Upper lobe of left lung (tissue), 6 donors: ENCODE data around the gene ANKRD11. TPM values are rescaled to one million over a fixed set of nuclear protein-coding genes. Genes with fewer than 3 reads are reported as not detected.
A peak's percentile ranks its signal among the peaks of the same experiment; 100 is the strongest.

Source experiments
- ATAC-seq, 2 donors: fragments of 200-7000 bp; cut with Tn5 transposase; one replicate each; pipeline ENCODE4 v1.9.1; 2022; ENCODE audit warnings: mild to moderate bottlenecking in 2 of 2, moderate library complexity in 2 of 2; ENCODE audit not compliant: low FRiP score in 2 of 2
- DNase-seq, 2 donors: peaks; one replicate each; pipeline ENCODE4 v3.0.0-alpha.2; 2019 to 2020
- H3K27ac ChIP-seq, 4 donors: fragments of 200-600 bp; sonication (generic); one replicate each; pipeline ENCODE4 v1.5.1; 2016 to 2019
- H3K27me3 ChIP-seq, 4 donors: fragments of 200-600 bp; sonication (generic); one replicate each; pipeline ENCODE4 v1.5.1; 2017 to 2019
- H3K36me3 ChIP-seq, 4 donors: fragments of 200-600 bp; sonication (generic); one replicate each; pipeline ENCODE4 v1.5.1; 2016 to 2019
- H3K4me1 ChIP-seq, 4 donors: fragments of 200-600 bp; sonication (generic); one replicate each; pipeline ENCODE4 v1.5.1; 2018 to 2019
- H3K4me3 ChIP-seq, 4 donors: fragments of 200-600 bp; sonication (generic); one replicate each; pipeline ENCODE4 v1.5.1; 2017 to 2019; ENCODE audit warnings: mild to moderate bottlenecking in 2 of 4, moderate library complexity in 1 of 4
- H3K9me3 ChIP-seq, 4 donors: fragments of 200-600 bp; sonication (generic); one replicate each; pipeline ENCODE4 v1.5.1; 2018 to 2019
- EP300 ChIP-seq, 4 donors: sonication (generic); formaldehyde crosslinking; IDR thresholded peaks; one replicate each; pipeline ENCODE4 v1.5.1; 2017; ENCODE audit warnings: antibody characterized with exemption in 4 of 4, control low read depth in 2 of 4
- POLR2A ChIP-seq, 4 donors: fragments of 450-650 bp; IDR thresholded peaks; one replicate each; pipeline ENCODE4 v1.5.1; 2016 to 2017; ENCODE audit warnings: antibody characterized with exemption in 4 of 4, mild to moderate bottlenecking in 2 of 4
- POLR2AphosphoS5 ChIP-seq, 2 donors: sonication (generic); formaldehyde crosslinking; IDR thresholded peaks; one replicate each; pipeline ENCODE4 v1.5.1; 2017; ENCODE audit warnings: antibody characterized with exemption in 2 of 2
- WGBS, 2 donors: methylation state at CpG; one replicate each; pipeline ENCODE4 v1.1.5; 2017 to 2018; 5-methylcytosine and 5-hydroxymethylcytosine counted together
- total RNA-seq, 6 donors: library from RNA; depleted of rRNA in 4 of 6; stranded (reverse); fragments of >200 nt in 4 of 6; gene quantifications; one replicate each; pipeline versions ENCODE4 v1.1.0 to v1.2.1, GENCODE V29; 2016 to 2021
- TF ChIP-seq, protein P1 (sequence below), 6 experiments: fragments of 450-650 bp in 4 of 6; fragments of 200-600 bp in 2 of 6; sonication (generic) in 2 of 6; IDR thresholded peaks; one replicate each; pipeline ENCODE4 v1.5.1; 2016 to 2019; ENCODE audit warnings: antibody characterized with exemption in 6 of 6
- donor health status: DM: no; HTN: no; CAD: no; lungs with moderate emphysema.
- donor health status: DM: no; HTN: yes; CAD: no; lungs with severe emphysema.

ANKRD11 gene
- total RNA-seq, 6 donors from 2014 or later: 92.4 to 313 (median 134) TPM

DNA sequence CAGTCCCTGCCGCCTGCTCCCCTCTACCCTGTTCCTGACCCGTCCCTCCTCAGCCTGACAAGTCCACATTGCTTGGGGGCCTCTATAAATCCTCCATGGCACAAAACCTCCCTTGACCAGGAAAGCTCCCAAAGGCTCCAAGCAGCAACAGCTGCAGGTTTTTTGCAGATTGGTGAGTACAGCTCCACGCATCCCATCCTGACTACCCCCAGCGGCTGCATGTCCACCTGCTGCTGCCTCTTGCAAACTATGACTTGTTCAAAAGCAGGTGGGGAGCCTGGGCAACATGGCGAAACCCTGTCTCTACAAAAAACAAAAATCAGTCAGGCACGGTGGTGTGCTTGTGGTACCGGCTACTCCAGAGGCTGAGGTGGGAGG, 122.8 kb downstream of the ANKRD11 start:
- peaks cover 35 to 64% (median 42%) of the 10 kb centered on the region in 4 donors for H3K4me1 ChIP-seq
- DNase-seq: no peak
- H3K36me3 ChIP-seq: peaks cover 0 to 10% (median 3%) of the 10 kb centered on the region in 4 donors
- H3K4me3 ChIP-seq: no peak overlapping the region
- no peaks in the 10 kb centered on the region for H3K9me3 ChIP-seq
- H3K27me3 ChIP-seq: no peaks in the 10 kb centered on the region
- 90 to 96% methylated on average over 4 to 7 of the region's 7 CpGs for WGBS, 2 donors
- TF ChIP-seq POLR2AphosphoS5 (IDR thresholded peaks at IDR 0.05) (no peak), POLR2A (IDR thresholded peaks at IDR 0.05) (no peak)
- TF ChIP-seq, protein P1, sequence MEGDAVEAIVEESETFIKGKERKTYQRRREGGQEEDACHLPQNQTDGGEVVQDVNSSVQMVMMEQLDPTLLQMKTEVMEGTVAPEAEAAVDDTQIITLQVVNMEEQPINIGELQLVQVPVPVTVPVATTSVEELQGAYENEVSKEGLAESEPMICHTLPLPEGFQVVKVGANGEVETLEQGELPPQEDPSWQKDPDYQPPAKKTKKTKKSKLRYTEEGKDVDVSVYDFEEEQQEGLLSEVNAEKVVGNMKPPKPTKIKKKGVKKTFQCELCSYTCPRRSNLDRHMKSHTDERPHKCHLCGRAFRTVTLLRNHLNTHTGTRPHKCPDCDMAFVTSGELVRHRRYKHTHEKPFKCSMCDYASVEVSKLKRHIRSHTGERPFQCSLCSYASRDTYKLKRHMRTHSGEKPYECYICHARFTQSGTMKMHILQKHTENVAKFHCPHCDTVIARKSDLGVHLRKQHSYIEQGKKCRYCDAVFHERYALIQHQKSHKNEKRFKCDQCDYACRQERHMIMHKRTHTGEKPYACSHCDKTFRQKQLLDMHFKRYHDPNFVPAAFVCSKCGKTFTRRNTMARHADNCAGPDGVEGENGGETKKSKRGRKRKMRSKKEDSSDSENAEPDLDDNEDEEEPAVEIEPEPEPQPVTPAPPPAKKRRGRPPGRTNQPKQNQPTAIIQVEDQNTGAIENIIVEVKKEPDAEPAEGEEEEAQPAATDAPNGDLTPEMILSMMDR (IDR thresholded peaks at IDR 0.05): no peak
- ATAC-seq: no peak
- no peak overlapping the region for H3K27ac ChIP-seq

DNA sequence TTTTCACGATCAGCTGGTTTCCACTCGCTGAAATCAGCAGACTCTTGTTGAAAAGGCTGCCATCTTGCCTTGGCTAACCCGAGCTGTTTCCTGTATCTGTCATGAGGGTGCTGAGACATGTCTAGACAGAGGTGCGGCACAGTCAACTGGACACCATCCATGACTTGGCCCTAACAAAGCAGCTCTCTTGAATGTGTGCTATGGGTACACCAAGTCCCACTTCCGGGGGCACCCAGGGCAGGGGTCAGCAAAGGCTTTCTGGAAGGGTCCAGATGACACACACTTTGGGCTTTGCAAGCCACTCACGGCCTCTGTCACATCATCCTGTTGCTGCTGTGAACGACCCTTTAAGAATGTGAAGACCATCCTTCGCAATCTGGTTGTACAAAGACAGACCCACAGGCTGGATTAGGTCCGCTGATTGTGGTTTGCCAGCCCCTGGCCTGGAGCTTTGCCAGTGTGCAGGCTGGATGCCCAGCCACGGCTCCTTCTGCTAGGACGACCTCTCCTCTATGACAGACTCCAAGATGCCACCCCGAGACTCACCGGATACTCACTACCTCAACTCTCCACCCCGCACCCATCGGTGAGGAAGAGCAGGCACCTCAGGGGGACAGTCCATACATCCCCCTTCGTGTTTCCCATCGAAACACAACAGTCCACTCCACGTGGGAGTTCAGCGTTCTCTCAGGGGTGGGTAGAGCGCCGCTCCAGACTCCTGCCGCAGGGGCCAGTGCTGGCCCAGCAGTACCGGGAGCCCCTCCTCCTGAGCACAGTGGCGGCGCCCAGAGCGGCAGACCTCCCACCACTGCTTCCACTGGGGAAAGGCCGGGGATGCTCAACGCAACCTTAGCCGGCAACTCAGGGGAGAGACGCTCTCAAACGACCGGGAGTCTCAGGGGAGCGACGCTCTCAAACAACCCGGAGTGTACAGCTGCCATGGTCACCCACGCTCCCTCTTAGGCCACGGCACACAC, 123.5 kb downstream of the ANKRD11 start:
- no peak for DNase-seq
- Histone ChIP-seq H3K4me3 (no peak overlapping the region), H3K27me3 (no peaks in the 10 kb centered on the region), H3K27ac (no peak overlapping the region), H3K9me3 (no peaks in the 10 kb centered on the region), H3K36me3 (peaks cover 0 to 6% (median 3%) of the 10 kb centered on the region in 4 donors), H3K4me1 (peaks cover 41 to 71% (median 47%) of the 10 kb centered on the region in 4 donors)
- no peak for TF ChIP-seq POLR2AphosphoS5 (IDR thresholded peaks at IDR 0.05)
- TF ChIP-seq EP300 (IDR thresholded peaks at IDR 0.05): no peak
- no peak for TF ChIP-seq POLR2A (IDR thresholded peaks at IDR 0.05)
- TF ChIP-seq, protein P1 (IDR thresholded peaks at IDR 0.05): no peak
- ATAC-seq: no peak
- 92 to 94% methylated on average over 23 to 36 of the region's 37 CpGs for WGBS, 2 donors

- ATAC-seq (no peak), DNase-seq (no peak)
- no peak overlapping the region for H3K27ac ChIP-seq
- no peaks in the 10 kb centered on the region for H3K36me3 ChIP-seq
- no peak overlapping the region for H3K4me3 ChIP-seq
- H3K9me3 ChIP-seq: no peaks in the 10 kb centered on the region
- 97 to 99% methylated on average over 5 of the region's 5 CpGs for WGBS, 2 donors
- TF ChIP-seq EP300 (IDR thresholded peaks at IDR 0.05): no peak
- TF ChIP-seq, protein P1 (IDR thresholded peaks at IDR 0.05): no peak
- TF ChIP-seq POLR2AphosphoS5 (IDR thresholded peaks at IDR 0.05): no peak
- TF ChIP-seq POLR2A (IDR thresholded peaks at IDR 0.05): no peak
- no peaks in the 10 kb centered on the region for H3K27me3 ChIP-seq
- H3K4me1 ChIP-seq: peaks cover 50 to 79% (median 56%) of the 10 kb centered on the region in 4 donors
Observed at GRCh38 chr16:89365996-89366395, 124.4 kb downstream of the ANKRD11 start.

DNA sequence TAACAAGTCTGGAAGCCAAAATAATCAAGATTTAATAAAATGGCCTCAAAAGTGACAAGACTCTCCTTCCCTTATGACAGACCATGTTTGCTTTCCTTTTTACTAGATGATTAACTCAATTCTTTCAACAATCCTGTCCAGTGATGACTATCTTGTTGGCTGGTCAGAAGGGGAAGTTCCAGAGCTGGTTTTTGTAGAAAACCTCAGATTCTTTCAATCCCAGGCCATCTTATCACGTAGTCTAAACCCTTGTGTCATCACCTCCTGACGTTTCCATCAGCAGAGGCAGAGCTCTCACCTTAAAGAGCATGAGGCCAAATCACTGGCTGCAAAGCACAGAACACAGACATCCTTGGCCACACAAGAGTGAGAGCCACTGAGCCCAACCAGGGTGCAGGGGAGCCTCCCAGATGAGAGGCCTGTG, 125.3 kb downstream of the ANKRD11 start:
- H3K4me1 ChIP-seq: peaks cover 56 to 79% (median 61%) of the 10 kb centered on the region in 4 donors
- no peak overlapping the region for H3K4me3 ChIP-seq
- DNase-seq (no peak), ATAC-seq (no peak)
- no peaks in the 10 kb centered on the region for H3K36me3 ChIP-seq
- no peaks in the 10 kb centered on the region for H3K9me3 ChIP-seq
- TF ChIP-seq, protein P1 (IDR thresholded peaks at IDR 0.05): no peak
- TF ChIP-seq POLR2AphosphoS5 (IDR thresholded peaks at IDR 0.05): no peak
- TF ChIP-seq EP300 (IDR thresholded peaks at IDR 0.05): no peak
- no peak for TF ChIP-seq POLR2A (IDR thresholded peaks at IDR 0.05)
- WGBS, 2 donors: 51 to 56% methylated on average over 2 of the region's 2 CpGs
- no peaks in the 10 kb centered on the region for H3K27me3 ChIP-seq
- H3K27ac ChIP-seq: peak overlapping the region in 3 of 4 donors; percentile 10 to 18 (median 17)
